Suprapubic skin (tissue), 4 donors: Measurements from ENCODE around the gene B4GALNT4. TPM values are rescaled to one million over a fixed set of nuclear protein-coding genes. Genes with fewer than 3 reads are reported as not detected.

Source experiments
- DNase-seq, 2 donors: peaks; one replicate each; pipeline ENCODE4 v3.0.0-alpha.2; 2019; ENCODE audit warnings: low spot score in 2 of 2
- H3K27ac ChIP-seq: fragments of 200-600 bp; sonication (generic); one replicate; pipeline ENCODE4 v1.5.1; 2019
- H3K27me3 ChIP-seq: fragments of 200-600 bp; sonication (generic); one replicate; pipeline ENCODE4 v1.5.1; 2019
- H3K36me3 ChIP-seq: fragments of 200-600 bp; sonication (generic); one replicate; pipeline ENCODE4 v1.5.1; 2019
- H3K4me1 ChIP-seq: fragments of 200-600 bp; sonication (generic); one replicate; pipeline ENCODE4 v1.5.1; 2019
- H3K4me3 ChIP-seq: fragments of 200-600 bp; sonication (generic); one replicate; pipeline ENCODE4 v1.5.1; 2019; ENCODE audit warnings: mild to moderate bottlenecking
- H3K9me3 ChIP-seq: fragments of 200-600 bp; sonication (generic); one replicate; pipeline ENCODE4 v1.5.1; 2019
- CTCF ChIP-seq, 2 donors: fragments of 200-600 bp in 1 of 2; fragments of 450-650 bp in 1 of 2; sonication (generic) in 1 of 2; IDR thresholded peaks; one replicate each; pipeline ENCODE4 v1.5.1; 2016 to 2019; ENCODE audit warnings: antibody characterized with exemption in 2 of 2, mild to moderate bottlenecking in 1 of 2, moderate library complexity in 1 of 2
- EP300 ChIP-seq: sonication (generic); formaldehyde crosslinking; IDR thresholded peaks from one replicate; pipeline ENCODE4 v1.6.1; 2017; ENCODE audit warnings: antibody characterized with exemption
- POLR2A ChIP-seq, 2 donors: fragments of 450-650 bp; IDR thresholded peaks; one replicate each; pipeline ENCODE4 v1.6.1; 2017; ENCODE audit warnings: antibody characterized with exemption in 2 of 2, mild to moderate bottlenecking in 2 of 2, moderate library complexity in 2 of 2
- POLR2AphosphoS5 ChIP-seq, 3 donors: sonication (generic); formaldehyde crosslinking; IDR thresholded peaks; one replicate each; pipeline ENCODE4 v1.6.1; 2017; ENCODE audit warnings: antibody characterized with exemption in 3 of 3
- WGBS: methylation state at CpG from one replicate; pipeline ENCODE4 v1.1.5; 2018; 5-methylcytosine and 5-hydroxymethylcytosine counted together
- total RNA-seq, 4 donors: library from RNA; depleted of rRNA; stranded (reverse); fragments of >200 nt; gene quantifications; one replicate each; pipeline ENCODE4 v1.1.0, GENCODE V29; 2016

Gene B4GALNT4
- total RNA-seq, 4 donors from 2014 or later, result 1.2 to 3.0 (median 1.6) TPM

- Histone ChIP-seq H3K9me3 (no peaks in the 10 kb centered on the region), H3K27ac (no peak overlapping the region), H3K4me1 (no peaks in the 10 kb centered on the region), H3K4me3 (no peak overlapping the region), H3K36me3 (peaks cover 5% of the 10 kb centered on the region), H3K27me3 (no peaks in the 10 kb centered on the region)
- 76% methylated on average over 4 of the region's 4 CpGs for WGBS
- TF ChIP-seq POLR2A (IDR thresholded peaks at IDR 0.05) (no peak), POLR2AphosphoS5 (IDR thresholded peaks at IDR 0.05) (no peak), EP300 (no peak), CTCF (IDR thresholded peaks at IDR 0.05) (no peak)
- no peak for DNase-seq
These were observed 56.0 kb downstream of the B4GALNT4 start for GRCh38 chr11:425301-425700.

GRCh38 chr11:426851-427250 lies 57.6 kb downstream of the B4GALNT4 start:
- WGBS, result 93% methylated on average over 3 of the region's 8 CpGs
- DNase-seq, result no peak
- Histone ChIP-seq H3K27me3 (no peaks in the 10 kb centered on the region), H3K27ac (no peak overlapping the region), H3K36me3 (peaks cover 5% of the 10 kb centered on the region), H3K4me3 (no peak overlapping the region), H3K4me1 (no peaks in the 10 kb centered on the region), H3K9me3 (no peaks in the 10 kb centered on the region)
- no peak for TF ChIP-seq POLR2AphosphoS5 (IDR thresholded peaks at IDR 0.05)
- TF ChIP-seq EP300, result no peak
- no peak for TF ChIP-seq POLR2A (IDR thresholded peaks at IDR 0.05)
- no peak for TF ChIP-seq CTCF (IDR thresholded peaks at IDR 0.05)

- TF ChIP-seq EP300 (no peak), CTCF (IDR thresholded peaks at IDR 0.05) (no peak)
- DNase-seq, result no peak
- no peaks in the 10 kb centered on the region for H3K4me1 ChIP-seq
- no peak overlapping the region for H3K27ac ChIP-seq
- H3K4me3 ChIP-seq, result no peak overlapping the region
- peaks cover 5% of the 10 kb centered on the region for H3K36me3 ChIP-seq
- no peaks in the 10 kb centered on the region for H3K9me3 ChIP-seq
- WGBS, result 95% methylated on average over 13 of the region's 24 CpGs
- H3K27me3 ChIP-seq, result no peaks in the 10 kb centered on the region
These were observed 59.0 kb downstream of the B4GALNT4 start for GRCh38 chr11:428295-428694.

- H3K9me3 ChIP-seq, result no peaks in the 10 kb centered on the region
- H3K4me3 ChIP-seq, result no peak overlapping the region
- no peaks in the 10 kb centered on the region for H3K27me3 ChIP-seq
- TF ChIP-seq POLR2A (IDR thresholded peaks at IDR 0.05), result no peak
- no peak for TF ChIP-seq CTCF (IDR thresholded peaks at IDR 0.05)
- no peak for TF ChIP-seq EP300
- no peak for TF ChIP-seq POLR2AphosphoS5 (IDR thresholded peaks at IDR 0.05)
- DNase-seq, result no peak
- no peaks in the 10 kb centered on the region for H3K4me1 ChIP-seq
- no peak overlapping the region for H3K27ac ChIP-seq
- H3K36me3 ChIP-seq, result peaks cover 5% of the 10 kb centered on the region
- 94% methylated on average over 15 of the region's 27 CpGs for WGBS
These were observed 60.1 kb downstream of the B4GALNT4 start for GRCh38 chr11:429391-429790.

GRCh38 chr11:429931-430456 lies 60.7 kb downstream of the B4GALNT4 start:
- H3K4me3 ChIP-seq, result no peak overlapping the region
- DNase-seq, result no peak
- no peak overlapping the region for H3K27ac ChIP-seq

More at GRCh38 chr11:429931-430456, 60.7 kb downstream of the B4GALNT4 start:
- no peaks in the 10 kb centered on the region for H3K27me3 ChIP-seq
- no peaks in the 10 kb centered on the region for H3K4me1 ChIP-seq
- no peaks in the 10 kb centered on the region for H3K9me3 ChIP-seq
- peaks cover 5% of the 10 kb centered on the region for H3K36me3 ChIP-seq
- no CpG with 5 or more reads among the region's 25 CpGs for WGBS
- no peak for TF ChIP-seq EP300
- no peak for TF ChIP-seq CTCF (IDR thresholded peaks at IDR 0.05)
- TF ChIP-seq POLR2A (IDR thresholded peaks at IDR 0.05), result no peak
- no peak for TF ChIP-seq POLR2AphosphoS5 (IDR thresholded peaks at IDR 0.05)

Other genes with a start within 250 kb of the B4GALNT4 start
- not detected for gene SCGB1C1, start 176.4 kb upstream of the B4GALNT4 start, total RNA-seq
- gene BET1L, start 162.1 kb upstream of the B4GALNT4 start, total RNA-seq, result 10 to 100 TPM; 25.8 to 31.7 (median 27.9) TPM
- 10 to 100 TPM; 62.4 to 90.1 (median 80.9) TPM for gene RIC8A, start 161.8 kb upstream of the B4GALNT4 start, total RNA-seq
- gene SIRT3, start 133.2 kb upstream of the B4GALNT4 start, total RNA-seq, result 10 to 100 TPM in 3 of 4 donors, 1 to 10 TPM in 1; 9.1 to 20.1 (median 13.3) TPM
- gene PSMD13, start 132.5 kb upstream of the B4GALNT4 start, total RNA-seq, result 10 to 100 TPM; 70.3 to 97.8 (median 87.3) TPM
- gene NLRP6, start 91.1 kb upstream of the B4GALNT4 start, total RNA-seq, result 1 to 10 TPM in 1 of 4 donors, under 1 TPM in 3; 0.15 to 1.3 (median 0.64) TPM
- 10 to 100 TPM in 2 of 4 donors, 1 to 10 TPM in 2; 3.5 to 22.0 (median 8.1) TPM for gene PGGHG, start 80.4 kb upstream of the B4GALNT4 start, total RNA-seq
- gene IFITM5, start 70.0 kb upstream of the B4GALNT4 start, total RNA-seq, result not detected
- gene IFITM2, start 61.7 kb upstream of the B4GALNT4 start, total RNA-seq, result 10 to 100 TPM; 25.6 to 84.1 (median 45.1) TPM
- gene IFITM1, start 55.5 kb upstream of the B4GALNT4 start, total RNA-seq, result 100 to 1,000 TPM in 1 of 4 donors, 10 to 100 TPM in 3; 50.7 to 128 (median 67.6) TPM
- 100 to 1,000 TPM in 2 of 4 donors, 10 to 100 TPM in 2; 69.6 to 160 (median 110) TPM for gene IFITM3, start 48.6 kb upstream of the B4GALNT4 start, total RNA-seq
- 100 to 1,000 TPM; 318 to 486 (median 428) TPM for gene PKP3, start 24.7 kb downstream of the B4GALNT4 start, total RNA-seq
- 10 to 100 TPM; 14.2 to 26.0 (median 16.5) TPM for gene SIGIRR, start 45.5 kb downstream of the B4GALNT4 start, total RNA-seq
- 100 to 1,000 TPM in 2 of 4 donors, 10 to 100 TPM in 2; 76.8 to 166 (median 103) TPM for gene ANO9, start 72.5 kb downstream of the B4GALNT4 start, total RNA-seq
- 10 to 100 TPM; 22.3 to 31.0 (median 25.3) TPM for gene PTDSS2, start 80.8 kb downstream of the B4GALNT4 start, total RNA-seq
- gene RNH1, start 137.7 kb downstream of the B4GALNT4 start, total RNA-seq, result 100 to 1,000 TPM; 378 to 392 (median 383) TPM
- gene HRAS, start 166.1 kb downstream of the B4GALNT4 start, total RNA-seq, result 100 to 1,000 TPM in 2 of 4 donors, 10 to 100 TPM in 2; 82.9 to 131 (median 96.2) TPM
- 1 to 10 TPM; 1.7 to 2.4 (median 2.1) TPM for gene LRRC56, start 168.0 kb downstream of the B4GALNT4 start, total RNA-seq
- gene LMNTD2, start 191.2 kb downstream of the B4GALNT4 start, total RNA-seq, result 10 to 100 TPM in 1 of 4 donors, 1 to 10 TPM in 3; 6.3 to 17.8 (median 8.7) TPM
- 100 to 1,000 TPM in 1 of 4 donors, 10 to 100 TPM in 3; 82.6 to 113 (median 87.0) TPM for gene RASSF7, start 191.5 kb downstream of the B4GALNT4 start, total RNA-seq
- gene PHRF1, start 207.0 kb downstream of the B4GALNT4 start, total RNA-seq, result 10 to 100 TPM; 27.9 to 55.6 (median 42.0) TPM
- gene IRF7, start 246.5 kb downstream of the B4GALNT4 start, total RNA-seq, result 10 to 100 TPM; 20.9 to 34.0 (median 26.6) TPM